ENCODE data around the gene IRF2. TPM values are rescaled to one million over a fixed set of nuclear protein-coding genes. Genes with fewer than 3 reads are reported as not detected.
"Not testable (repeated sequence)": the region's sequence is repeated elsewhere in the genome, so short reads cannot be mapped to it uniquely, and the experiment has no call there.

The IRF2 gene
- total RNA-seq, 1 donor from 2014 or later, result 7.3 TPM

DNA sequence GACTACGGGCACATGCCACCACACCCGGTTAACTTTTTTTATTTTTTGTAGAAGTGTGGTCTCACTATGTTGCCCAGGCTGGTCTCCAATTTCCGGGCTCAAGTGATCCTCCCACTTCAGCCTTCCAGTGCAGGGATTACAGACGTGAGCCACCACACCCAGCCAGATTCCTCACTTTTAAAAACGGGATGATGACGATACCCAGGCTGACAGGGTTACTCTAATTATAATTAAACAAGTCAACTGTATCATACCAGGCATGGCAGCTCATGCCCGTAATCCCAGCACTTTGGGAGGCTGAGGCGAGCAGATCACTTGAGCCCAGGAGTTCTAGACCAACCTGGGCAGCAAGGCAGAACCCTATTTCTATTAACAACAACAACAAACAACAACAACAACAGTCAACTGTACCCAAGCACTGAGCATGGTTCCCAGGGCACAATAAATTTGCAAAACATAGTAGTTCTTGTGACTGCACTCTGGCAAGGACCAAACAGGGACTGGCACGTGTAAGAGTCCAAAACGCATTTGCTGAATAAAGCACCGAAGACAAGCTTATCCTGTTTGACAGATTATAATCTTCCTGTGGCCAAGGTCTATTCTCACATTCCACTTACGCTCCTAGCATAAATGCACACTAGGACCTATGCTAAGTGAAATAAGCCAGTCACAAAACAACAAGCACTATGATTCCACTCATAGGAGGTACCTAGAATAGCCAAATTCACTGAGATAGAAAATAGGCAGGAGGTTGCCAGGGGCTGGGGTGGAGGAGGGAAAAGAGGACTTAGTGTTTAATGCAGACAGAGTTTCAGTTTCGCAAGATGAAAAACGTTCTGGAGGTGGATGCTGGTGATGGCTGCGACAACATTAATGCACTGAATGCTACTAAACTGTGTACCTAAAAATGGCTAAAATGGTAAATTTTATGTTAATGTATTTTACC lies 77.5 kb downstream of the IRF2 start:
- DNase-seq (ENCODE audit: low spot score in 2 of 2), result no peak
- no peak for FAIRE-seq

DNA sequence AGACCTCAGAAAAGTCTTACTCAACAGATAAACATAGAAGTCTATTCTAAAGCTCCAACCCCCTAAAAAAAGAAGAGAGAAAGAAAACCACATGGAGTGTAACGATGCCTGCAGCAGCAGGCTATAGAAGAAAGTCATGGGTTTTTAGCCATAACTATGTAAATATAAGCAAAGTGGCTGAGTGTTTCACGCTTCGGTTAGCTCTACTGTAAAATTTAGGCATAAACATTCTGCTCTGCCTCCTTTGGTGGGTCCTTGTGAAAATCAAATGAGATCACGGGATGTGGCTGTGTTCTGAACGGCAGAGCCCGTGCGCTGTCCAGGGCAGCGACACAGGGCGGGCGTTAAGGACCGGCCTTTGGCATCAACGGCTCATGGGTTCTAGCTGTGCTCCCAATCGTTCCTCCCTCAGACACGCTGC lies 78.4 kb downstream of the IRF2 start:
- no peak for DNase-seq (ENCODE audit: low spot score in 2 of 2)
- FAIRE-seq, result no peak

DNA sequence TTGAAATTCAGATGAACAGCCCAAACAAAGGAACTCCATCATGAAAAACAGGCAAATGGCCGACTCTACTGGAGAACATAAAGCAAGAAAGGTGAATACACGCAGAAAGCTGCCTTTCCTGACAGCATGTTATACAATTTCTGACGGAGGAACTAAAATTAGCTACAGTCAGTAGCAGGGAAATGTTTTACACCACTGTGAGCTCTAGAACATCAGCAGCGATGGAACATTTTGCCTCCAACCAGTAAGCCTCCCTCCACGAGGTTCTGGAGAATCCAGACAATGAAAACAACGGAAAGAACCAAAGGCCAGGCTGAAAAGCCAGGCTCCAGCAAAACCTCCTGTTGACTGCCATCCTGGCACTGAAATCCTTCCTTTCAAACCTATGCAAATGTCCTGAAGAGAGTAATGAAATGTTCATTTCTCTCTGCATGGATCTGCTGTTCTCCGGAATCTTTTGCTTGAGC lies 78.9 kb downstream of the IRF2 start:
- no peak for FAIRE-seq
- no peak for DNase-seq (ENCODE audit: low spot score in 2 of 2)

DNA sequence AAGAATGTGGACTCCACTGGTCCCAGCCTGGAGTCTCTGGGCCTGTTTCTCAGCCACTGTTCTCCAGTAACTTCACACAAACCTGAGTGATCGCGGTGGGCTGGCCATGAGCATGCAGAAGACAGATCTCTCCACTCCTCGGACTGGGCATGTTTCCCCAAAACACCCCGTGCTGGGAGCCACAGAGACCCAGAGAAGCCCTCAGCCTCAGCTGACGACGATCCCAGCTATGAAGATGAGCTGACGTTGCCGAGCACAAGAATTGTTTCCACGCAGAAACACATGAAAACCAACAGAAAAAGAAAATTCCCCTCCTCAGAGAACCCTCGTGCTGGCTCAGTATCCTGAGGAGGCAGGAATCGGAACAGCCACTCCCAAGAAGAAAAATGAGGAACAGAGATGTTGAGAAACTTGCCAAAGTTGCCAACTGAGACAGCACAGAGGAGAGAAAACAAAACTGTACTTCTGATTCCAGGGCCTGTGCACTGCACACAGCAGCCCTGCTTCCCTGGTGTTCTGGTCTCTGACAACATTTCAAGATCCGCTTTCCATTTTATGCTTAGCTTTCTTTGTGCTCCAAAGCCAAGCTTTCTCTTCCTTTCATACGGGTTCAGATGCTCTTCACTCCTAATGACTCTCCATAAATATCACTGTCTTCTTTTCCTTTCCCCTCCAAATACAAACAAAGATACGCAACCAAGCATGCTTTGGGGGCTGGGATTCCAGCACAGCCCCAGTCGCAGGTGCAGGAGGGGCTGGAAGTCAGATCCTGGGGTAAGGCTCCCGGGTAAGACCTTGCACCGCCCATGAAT lies 81.4 kb downstream of the IRF2 start:
- FAIRE-seq (no peak), DNase-seq (ENCODE audit: low spot score in 2 of 2) (no peak)

DNA sequence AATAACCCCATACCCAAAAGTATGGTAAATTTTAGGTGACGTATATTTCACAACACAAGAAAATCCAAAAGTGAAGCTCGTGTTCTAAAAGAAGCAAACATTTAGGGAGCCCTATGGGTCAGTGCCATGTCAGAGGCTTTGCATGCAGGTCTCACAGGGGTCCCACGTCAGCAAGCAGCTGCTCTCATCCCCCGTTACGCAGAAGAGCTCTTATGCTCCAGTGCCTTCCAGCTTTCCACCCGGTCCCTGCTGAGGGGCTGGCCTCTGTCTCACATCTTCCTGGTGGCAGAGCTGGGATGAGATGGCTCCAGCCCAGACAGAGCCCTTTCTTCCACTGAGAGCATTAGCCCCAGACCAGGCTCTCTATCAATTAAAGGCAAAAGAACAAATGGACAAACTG lies 82.0 kb downstream of the IRF2 start:
- no peak for DNase-seq (ENCODE audit: low spot score in 2 of 2)
- no peak for FAIRE-seq

DNA sequence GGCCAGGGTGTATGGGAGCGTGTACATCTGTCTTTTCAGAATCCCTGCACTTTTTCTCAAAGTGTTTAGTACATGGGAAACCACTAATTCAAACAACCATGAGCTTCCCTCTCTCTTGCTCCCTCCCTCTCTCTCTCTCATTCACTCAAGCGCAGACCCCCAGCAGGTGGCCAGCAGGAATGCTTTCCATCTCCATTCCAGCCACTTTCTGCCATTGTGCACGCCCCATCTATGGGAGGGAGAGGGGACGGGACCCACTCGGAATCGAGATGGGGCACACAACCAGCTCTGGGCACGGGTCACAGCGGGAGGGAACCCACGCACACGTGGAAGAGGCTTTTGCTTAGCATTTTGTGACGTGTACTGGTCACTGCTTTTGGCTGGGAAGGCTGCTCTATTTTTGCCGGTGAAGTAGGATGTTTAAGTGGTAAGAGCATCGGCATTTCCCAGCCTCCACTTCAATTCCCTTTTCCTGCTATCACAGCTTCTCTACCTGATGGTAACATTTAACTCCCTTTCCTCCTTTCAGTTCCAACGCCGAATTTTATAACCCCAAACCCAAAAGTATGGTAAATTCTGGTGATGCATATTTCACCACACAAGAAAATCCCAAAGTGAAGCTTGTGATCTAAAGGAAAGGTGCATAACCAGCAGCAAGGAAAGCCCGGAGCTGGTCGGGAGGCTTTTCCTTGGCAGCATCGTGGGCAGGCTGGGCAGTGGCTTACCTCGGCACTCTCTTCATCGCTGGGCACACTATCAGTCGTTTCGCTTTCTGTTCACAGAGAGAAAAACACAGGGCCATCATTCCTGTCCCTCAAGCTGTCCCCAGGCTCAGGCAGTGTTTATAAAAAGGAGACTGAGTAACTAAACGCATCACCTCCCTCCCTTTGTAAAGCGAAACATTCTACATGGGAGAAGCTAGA lies 84.1 kb downstream of the IRF2 start:
- no peak for DNase-seq (ENCODE audit: low spot score in 2 of 2)
- FAIRE-seq, result no peak

DNA sequence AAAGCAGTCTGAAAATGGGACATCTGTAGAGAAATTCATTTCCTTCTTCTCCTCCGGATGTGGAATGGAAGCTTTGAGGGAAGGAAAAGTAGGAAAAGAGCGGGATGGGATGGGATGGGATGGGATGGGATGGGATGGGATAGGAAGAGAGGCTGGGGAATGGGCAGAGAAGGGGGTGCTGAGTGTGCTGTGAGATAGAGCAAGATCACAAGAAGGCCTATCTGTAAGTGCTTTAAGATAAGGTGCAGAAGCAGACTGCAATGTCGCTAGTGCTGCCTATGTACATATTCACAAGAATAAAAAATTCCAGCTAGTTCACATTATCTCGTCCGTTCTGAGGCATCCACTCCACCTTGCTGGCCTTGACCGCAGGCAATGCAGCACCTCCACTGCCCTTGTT lies 86.2 kb downstream of the IRF2 start:
- FAIRE-seq, result no peak
- DNase-seq (ENCODE audit: low spot score in 2 of 2), result no peak

DNA sequence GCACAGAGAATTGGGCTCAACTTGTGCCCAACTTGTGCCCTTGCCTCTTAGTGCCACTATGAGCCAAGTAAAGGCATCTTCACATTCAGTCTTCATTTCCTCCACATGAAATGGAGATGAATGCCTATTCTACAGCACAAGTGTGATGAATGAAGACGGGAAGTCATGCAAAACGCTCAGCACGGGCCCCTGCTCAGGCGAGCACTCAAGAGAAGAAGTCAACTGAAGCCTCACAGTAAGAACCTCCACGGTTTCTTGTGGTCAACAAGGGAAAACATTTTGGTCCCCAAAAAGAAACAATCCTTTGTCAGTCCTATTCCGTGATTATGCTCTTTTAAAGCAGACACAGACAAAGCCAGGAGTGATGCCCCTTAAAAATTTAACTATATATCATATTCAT lies 87.0 kb downstream of the IRF2 start:
- FAIRE-seq (no peak), DNase-seq (ENCODE audit: low spot score in 2 of 2) (no peak)

DNA sequence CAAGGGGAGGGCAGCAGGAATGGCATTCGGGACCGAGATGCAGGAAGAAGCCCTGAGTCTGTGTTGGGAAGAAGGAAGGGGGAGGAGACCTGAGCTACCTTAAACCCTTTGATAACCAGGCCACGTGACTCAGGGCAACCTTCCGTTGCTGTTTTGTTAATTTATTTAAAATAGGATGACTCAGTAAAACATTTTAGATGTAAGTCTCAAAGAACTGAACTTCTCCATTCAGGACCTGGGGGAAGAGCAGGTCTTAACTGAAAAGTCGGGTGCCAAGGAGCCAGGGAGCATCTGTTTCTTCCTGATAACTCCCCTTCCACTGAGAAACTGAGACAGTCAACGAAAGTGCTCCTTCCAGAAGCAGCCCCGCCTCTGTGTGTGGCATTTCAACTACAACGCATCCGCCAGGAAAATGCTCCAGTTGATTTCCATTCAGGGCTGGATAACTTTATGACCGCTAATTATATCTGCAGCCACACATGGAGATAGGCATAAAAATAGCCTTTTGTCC lies 88.0 kb downstream of the IRF2 start:
- FAIRE-seq, result no peak
- no peak for DNase-seq (ENCODE audit: low spot score in 2 of 2)

DNA sequence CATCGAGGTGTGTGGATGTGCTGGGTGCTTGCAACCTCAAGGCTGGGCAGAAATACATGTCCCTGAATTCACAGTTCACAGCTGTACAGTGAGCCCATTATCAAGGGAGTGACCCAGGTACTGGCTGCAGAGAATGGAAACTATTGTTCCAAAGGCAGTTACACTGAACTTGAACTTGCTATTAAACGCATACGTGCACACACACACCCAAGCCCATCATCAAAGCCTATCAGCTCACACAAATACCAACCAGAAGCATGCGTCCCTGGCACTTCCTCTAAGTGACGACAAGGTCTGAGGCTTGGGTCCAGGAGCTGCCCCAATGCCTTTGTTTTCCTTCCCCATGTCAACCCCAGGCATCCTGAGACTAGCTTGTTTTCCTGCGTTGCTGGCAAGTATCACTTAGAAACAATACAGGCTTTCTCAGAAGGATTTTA lies 88.6 kb downstream of the IRF2 start:
- FAIRE-seq (no peak), DNase-seq (ENCODE audit: low spot score in 2 of 2) (no peak)

DNA sequence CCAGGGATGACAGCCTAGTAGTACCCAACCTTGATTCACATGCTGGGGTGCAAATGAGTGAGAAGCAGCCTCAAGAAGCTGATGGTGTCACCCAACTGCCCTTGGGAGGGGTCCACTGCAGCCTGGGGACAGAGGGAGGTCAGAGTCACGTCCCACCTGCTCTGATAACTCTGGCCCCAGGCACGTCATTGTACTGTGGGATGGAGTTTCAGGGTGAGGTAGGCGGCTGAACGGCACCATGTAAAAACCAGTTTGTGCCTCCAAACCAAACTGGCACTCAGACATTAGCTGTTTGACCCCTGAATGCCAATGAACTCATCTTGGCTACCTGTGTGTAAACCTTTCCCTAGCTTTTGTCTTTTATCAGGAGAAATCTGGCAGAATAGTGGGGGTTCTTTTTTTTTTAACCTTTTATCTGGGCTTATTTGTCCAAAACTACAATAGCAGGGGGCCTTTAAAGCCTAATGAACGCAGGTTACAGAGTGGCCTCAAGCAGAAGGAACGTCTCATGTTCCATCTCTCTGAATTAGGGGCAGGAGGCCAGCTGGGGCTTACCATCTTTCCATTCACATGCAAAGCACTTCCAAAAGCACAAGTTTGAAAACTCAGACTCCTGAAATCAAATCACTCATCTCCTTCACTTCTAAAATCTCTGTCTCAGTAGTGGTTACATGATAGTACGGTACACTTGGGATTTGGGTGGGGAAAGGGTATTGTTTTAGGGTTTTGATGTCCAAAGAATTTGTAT lies 89.4 kb downstream of the IRF2 start:
- FAIRE-seq, result no peak

DNA sequence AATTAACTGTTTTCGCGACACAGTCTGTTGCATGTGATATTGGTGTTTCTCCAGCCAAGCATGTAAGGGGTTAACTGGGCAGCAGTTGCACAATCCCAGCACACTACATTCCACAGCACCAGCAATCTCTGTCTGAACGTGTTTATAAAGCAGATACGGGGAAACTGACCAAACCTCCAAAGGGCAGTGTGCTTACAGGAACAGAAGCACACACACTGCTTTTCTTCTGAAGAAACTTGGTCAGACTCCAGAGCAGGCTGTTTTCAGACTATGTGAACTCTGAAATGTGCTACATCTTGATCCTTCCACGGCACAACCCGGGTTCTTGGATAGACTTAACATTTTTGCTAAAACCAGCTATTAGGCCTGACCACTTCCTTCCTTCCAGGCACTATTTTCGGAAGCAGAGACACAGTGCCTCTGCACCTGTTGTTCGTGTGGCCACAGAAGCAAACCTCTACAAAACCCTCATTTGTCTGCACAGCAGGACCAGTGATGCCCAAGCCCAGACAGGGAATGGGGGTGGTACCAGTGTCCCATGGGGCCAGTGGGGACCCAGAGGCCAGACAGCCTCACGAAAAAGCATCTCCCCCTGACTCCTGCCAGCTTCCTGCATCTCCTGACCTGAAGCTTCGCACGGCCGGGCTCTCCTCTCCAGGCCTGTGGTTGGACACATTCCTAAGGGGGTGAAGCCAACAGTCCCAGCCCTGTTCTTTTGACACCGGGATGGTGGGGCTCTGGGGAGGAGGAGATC lies 90.1 kb downstream of the IRF2 start:
- DNase-seq (ENCODE audit: low spot score in 2 of 2) (no peak), FAIRE-seq (no peak)

More for the DNA sequence above, 89.4 kb downstream of the IRF2 start:
- no peak for DNase-seq (ENCODE audit: low spot score in 2 of 2)

DNA sequence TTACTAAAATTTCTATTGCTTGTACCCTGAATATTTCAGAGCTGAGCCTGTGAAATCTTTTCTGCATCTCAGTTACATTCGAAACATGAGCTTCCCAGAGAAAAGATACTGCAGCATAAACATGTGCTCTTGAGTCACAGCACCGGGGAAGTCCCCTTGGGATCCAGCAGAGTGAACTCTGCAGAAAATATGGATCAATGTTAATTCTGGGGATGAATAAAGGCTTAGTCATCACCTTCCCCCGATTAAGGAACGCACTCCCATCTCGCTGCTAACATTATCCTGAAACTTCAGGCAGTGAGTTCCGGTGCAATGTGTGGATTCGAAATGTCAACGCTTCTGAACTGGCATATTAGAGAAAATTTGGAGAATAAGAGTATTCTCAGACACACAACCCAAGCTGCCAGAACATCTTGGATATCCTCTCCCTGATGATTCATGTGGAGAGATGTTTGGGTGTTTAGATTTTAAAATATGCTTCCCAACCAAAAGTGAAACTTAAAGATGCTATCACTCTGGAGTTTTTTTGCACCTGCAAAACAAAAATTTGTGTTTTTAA lies 90.8 kb downstream of the IRF2 start:
- no peak for DNase-seq (ENCODE audit: low spot score in 2 of 2)
- FAIRE-seq, result no peak

DNA sequence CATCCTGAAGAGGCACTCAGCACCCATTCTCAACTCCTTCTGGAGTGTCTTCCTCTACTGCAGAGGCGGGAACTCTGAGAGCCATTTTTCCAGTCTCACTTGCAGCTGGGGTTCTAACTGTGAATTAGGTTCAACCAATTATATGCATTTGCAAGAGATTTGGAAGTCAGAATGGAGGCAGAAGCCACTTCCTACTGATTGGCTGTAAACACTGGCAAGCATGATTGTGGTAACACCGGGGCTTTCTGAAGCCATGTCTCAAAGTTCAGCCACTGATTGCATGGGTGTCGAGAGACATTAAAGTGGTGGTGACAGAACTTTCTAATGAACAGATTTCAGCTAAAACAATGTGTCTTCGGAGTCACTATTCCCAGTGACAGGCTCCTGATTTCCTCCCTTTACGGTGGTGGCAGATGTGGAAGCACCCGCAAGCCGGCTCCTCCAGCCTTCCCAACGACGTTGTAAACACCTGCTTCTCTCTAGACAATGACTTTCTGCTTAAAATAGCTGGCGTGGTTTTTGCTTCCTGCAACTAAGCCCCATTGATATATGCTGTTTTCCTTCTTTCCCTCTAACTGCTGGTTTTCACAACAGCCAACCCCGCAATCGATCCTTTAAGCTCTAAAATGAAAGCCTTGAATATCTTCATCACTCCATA lies 92.0 kb downstream of the IRF2 start:
- no peak for DNase-seq (ENCODE audit: low spot score in 2 of 2)
- no peak for FAIRE-seq

DNA sequence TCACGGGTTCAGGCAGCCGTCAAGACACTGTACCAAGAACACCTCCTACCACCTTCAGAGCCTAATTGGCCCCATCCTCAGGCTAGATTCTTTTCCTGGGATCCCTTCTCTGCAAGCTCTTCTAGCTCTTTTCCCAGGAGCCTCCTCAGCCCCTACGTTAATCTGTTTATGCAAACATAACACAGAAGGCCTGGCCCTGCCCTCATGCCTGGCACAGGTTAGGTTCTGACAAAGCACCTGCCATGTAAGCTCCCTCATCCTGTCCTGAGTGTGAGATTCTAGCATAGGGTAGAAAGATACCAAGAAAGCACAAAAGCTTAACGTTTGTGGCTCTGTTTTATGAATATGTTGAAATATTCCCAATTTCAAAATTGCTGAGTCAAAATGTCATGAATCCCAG lies 93.6 kb downstream of the IRF2 start:
- DNase-seq (ENCODE audit: low spot score in 2 of 2), result no peak
- no peak for FAIRE-seq

DNA sequence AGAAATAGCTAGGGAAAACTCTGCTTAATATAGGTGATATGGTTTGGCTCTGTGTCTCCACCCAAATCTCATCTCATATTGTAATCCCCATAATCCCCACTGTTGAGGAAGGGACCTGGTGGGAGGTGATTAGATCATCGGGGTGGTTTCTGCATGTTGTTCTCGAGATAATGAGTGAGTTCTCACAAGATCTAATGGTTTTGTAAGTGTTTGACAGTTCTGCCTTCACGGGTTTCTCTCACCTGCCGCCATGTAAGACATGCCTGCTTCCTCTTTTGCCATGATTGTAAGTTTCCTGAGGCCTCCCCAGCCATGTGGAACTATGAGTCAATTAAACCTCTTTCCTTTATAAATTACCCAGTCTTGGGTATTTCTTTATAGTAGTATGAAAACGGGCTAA lies 94.1 kb downstream of the IRF2 start:
- FAIRE-seq; DNase-seq (ENCODE audit: low spot score in 2 of 2): not testable (repeated sequence)

DNA sequence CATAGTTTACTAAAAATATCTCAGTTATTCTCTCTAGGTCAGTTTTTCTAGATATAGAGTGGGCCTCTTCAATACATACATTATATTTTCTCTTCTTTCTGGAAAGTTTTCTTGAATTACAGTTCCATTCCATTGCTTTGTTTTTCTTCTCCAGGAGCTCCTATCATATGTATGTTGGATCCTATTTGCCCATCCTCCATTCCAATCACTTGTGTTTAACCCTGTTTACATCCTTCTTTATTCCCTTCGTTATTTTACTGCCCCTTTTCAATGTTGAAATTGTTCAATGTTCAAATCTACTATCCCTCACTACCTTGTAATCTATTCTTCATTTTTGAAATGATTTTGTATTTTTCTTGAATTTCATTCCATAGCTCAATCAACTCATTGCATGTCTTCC lies 97.4 kb downstream of the IRF2 start:
- no peak for FAIRE-seq
- no peak for DNase-seq (ENCODE audit: low spot score in 2 of 2)

Measured in frontal cortex (tissue), 4 donors.